HEK293 (cell line): ENCODE data around the gene PKNOX2.

ENCODE experiments used
- SP7 ChIP-seq: fragments of 450-650 bp; formaldehyde crosslinking; IDR thresholded peaks from 2 replicates; pipeline ENCODE4 v1.5.1; 2016; ENCODE audit warnings: missing biosample characterization, missing genetic modification characterization
- ZNF121 ChIP-seq: fragments of 450-650 bp; formaldehyde crosslinking; IDR thresholded peaks from 2 replicates; pipeline ENCODE4 v1.5.1; 2016; ENCODE audit warnings: missing biosample characterization, missing genetic modification characterization
- ZNF146 ChIP-seq: fragments of 450-650 bp; formaldehyde crosslinking; IDR thresholded peaks from 2 replicates; pipeline ENCODE4 v1.5.1; 2016; ENCODE audit warnings: missing biosample characterization, missing genetic modification characterization
- ZNF23 ChIP-seq: fragments of 450-650 bp; formaldehyde crosslinking; IDR thresholded peaks from 2 replicates; pipeline ENCODE4 v1.5.1; 2016; ENCODE audit warnings: missing biosample characterization, missing genetic modification characterization, borderline replicate concordance
- ZNF555 ChIP-seq: fragments of 450-650 bp; formaldehyde crosslinking; conservative IDR thresholded peaks from 2 replicates; pipeline ENCODE4 v1.5.1; 2017; ENCODE audit warnings: missing biosample characterization, mild to moderate bottlenecking, missing genetic modification characterization, inconsistent platforms
- TF ChIP-seq, protein P1 (sequence below): fragments of 450-650 bp; formaldehyde crosslinking; conservative IDR thresholded peaks from 2 replicates; pipeline ENCODE4 v1.5.1; 2016; ENCODE audit warnings: low read depth, missing biosample characterization, missing genetic modification characterization
- TF ChIP-seq, protein P2 (sequence below): fragments of 450-650 bp; formaldehyde crosslinking; IDR thresholded peaks from 2 replicates; pipeline ENCODE4 v1.5.1; 2016; ENCODE audit warnings: missing biosample characterization, missing genetic modification characterization

DNA sequence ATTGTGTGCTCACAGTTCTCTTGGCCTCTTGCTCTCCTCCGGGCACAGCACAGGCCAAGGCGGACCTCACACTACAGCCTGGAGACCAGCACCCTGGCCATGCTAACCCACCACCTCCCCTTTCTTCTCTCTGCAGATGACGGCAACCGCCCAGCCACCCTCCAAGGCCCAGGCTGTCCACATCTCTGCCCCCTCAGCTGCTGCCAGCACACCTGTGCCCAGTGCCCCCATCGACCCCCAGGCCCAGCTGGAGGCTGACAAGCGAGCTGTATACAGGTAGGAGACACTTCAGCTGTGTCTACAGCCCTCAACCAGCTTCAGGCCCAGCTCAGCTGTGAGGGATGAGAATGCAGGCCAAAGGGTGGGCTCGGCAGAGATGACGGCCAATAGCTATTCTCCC, 203.2 kb downstream of the PKNOX2 start:
- TF ChIP-seq, protein P1, sequence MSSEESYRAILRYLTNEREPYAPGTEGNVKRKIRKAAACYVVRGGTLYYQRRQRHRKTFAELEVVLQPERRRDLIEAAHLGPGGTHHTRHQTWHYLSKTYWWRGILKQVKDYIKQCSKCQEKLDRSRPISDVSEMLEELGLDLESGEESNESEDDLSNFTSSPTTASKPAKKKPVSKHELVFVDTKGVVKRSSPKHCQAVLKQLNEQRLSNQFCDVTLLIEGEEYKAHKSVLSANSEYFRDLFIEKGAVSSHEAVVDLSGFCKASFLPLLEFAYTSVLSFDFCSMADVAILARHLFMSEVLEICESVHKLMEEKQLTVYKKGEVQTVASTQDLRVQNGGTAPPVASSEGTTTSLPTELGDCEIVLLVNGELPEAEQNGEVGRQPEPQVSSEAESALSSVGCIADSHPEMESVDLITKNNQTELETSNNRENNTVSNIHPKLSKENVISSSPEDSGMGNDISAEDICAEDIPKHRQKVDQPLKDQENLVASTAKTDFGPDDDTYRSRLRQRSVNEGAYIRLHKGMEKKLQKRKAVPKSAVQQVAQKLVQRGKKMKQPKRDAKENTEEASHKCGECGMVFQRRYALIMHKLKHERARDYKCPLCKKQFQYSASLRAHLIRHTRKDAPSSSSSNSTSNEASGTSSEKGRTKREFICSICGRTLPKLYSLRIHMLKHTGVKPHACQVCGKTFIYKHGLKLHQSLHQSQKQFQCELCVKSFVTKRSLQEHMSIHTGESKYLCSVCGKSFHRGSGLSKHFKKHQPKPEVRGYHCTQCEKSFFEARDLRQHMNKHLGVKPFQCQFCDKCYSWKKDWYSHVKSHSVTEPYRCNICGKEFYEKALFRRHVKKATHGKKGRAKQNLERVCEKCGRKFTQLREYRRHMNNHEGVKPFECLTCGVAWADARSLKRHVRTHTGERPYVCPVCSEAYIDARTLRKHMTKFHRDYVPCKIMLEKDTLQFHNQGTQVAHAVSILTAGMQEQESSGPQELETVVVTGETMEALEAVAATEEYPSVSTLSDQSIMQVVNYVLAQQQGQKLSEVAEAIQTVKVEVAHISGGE (tag by site-specific recombination) = no peak
- no peak for TF ChIP-seq ZNF121 (tag by site-specific recombination)
- TF ChIP-seq, protein P2, sequence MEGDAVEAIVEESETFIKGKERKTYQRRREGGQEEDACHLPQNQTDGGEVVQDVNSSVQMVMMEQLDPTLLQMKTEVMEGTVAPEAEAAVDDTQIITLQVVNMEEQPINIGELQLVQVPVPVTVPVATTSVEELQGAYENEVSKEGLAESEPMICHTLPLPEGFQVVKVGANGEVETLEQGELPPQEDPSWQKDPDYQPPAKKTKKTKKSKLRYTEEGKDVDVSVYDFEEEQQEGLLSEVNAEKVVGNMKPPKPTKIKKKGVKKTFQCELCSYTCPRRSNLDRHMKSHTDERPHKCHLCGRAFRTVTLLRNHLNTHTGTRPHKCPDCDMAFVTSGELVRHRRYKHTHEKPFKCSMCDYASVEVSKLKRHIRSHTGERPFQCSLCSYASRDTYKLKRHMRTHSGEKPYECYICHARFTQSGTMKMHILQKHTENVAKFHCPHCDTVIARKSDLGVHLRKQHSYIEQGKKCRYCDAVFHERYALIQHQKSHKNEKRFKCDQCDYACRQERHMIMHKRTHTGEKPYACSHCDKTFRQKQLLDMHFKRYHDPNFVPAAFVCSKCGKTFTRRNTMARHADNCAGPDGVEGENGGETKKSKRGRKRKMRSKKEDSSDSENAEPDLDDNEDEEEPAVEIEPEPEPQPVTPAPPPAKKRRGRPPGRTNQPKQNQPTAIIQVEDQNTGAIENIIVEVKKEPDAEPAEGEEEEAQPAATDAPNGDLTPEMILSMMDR (tag by site-specific recombination) = no peak
- no peak for TF ChIP-seq SP7 (tag by site-specific recombination)
- no peak for TF ChIP-seq ZNF23 (tag by site-specific recombination)
- TF ChIP-seq ZNF146 (tag by site-specific recombination) = no peak
- TF ChIP-seq ZNF555 (tag by site-specific recombination) = no peak
